Measurements from ENCODE around the gene PDK3. TPM values are rescaled to one million over a fixed set of nuclear protein-coding genes. Genes with fewer than 3 reads are reported as not detected.

The PDK3 gene
- total RNA-seq, 1 donor from 2014 or later, result 43.7 TPM

DNA sequence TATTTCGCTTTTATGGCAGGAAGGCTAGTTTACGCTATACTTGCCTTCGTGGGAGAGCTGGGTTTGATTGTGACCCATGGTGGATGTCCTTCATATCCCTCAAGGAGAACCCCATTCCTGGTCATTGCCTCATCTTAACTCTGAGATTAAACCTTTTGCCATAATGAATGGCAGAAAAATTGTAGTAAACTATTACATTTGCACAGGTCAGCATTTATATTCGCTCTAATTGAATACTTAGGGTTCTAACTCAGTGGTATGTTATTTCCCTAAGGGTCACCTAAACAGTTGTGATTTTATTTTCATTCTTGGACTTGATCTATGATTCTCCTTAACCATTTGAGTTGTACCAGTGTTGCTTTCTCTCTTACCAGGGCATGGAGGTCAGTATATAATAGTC, 13.4 kb downstream of the PDK3 start:
- TF ChIP-seq, protein P1, sequence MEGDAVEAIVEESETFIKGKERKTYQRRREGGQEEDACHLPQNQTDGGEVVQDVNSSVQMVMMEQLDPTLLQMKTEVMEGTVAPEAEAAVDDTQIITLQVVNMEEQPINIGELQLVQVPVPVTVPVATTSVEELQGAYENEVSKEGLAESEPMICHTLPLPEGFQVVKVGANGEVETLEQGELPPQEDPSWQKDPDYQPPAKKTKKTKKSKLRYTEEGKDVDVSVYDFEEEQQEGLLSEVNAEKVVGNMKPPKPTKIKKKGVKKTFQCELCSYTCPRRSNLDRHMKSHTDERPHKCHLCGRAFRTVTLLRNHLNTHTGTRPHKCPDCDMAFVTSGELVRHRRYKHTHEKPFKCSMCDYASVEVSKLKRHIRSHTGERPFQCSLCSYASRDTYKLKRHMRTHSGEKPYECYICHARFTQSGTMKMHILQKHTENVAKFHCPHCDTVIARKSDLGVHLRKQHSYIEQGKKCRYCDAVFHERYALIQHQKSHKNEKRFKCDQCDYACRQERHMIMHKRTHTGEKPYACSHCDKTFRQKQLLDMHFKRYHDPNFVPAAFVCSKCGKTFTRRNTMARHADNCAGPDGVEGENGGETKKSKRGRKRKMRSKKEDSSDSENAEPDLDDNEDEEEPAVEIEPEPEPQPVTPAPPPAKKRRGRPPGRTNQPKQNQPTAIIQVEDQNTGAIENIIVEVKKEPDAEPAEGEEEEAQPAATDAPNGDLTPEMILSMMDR (IDR thresholded peaks at IDR 0.05; ENCODE audit: unreplicated experiment), result no peak
- Mint-ChIP-seq H3K4me3 (ENCODE audit: low read depth) (no peak overlapping the region), H3K4me1 (ENCODE audit: low read depth) (peaks cover 4% of the 10 kb centered on the region), H3K27ac (no peak overlapping the region), H3K27me3 (no peaks in the 10 kb centered on the region), H3K9me3 (ENCODE audit: low read depth) (peaks cover 5% of the 10 kb centered on the region), H3K36me3 (ENCODE audit: insufficient read depth) (peaks cover 3% of the 10 kb centered on the region)
- no peak for DNase-seq (ENCODE audit: low spot score, unreplicated experiment)

DNA sequence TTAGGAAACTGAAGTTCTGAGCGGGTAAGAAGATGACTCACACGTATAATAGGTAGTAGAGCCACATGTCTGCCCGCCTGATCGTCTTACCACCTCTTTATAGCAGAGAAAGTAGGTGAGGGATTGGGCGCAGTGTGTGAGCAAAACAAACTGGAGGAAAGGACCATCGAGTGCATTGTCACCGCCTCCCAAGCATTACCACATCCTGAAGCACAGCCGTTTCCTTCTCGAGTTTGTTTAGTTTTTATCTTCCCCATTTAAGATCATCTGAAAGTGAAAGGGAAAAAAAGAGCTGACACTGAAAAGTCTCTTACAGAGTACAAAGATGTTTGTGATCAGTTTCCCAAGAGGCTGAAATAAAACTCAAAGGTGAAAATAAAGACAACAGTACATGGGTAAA, 14.8 kb downstream of the PDK3 start:
- TF ChIP-seq, protein P1 (IDR thresholded peaks at IDR 0.05; ENCODE audit: unreplicated experiment), result no peak
- Mint-ChIP-seq H3K4me1 (ENCODE audit: low read depth) (peaks cover 4% of the 10 kb centered on the region), H3K9me3 (ENCODE audit: low read depth) (peaks cover 5% of the 10 kb centered on the region), H3K27me3 (no peaks in the 10 kb centered on the region), H3K4me3 (ENCODE audit: low read depth) (no peak overlapping the region), H3K27ac (no peak overlapping the region), H3K36me3 (ENCODE audit: insufficient read depth) (peaks cover 4% of the 10 kb centered on the region)
- DNase-seq (ENCODE audit: low spot score, unreplicated experiment), result no peak

DNA sequence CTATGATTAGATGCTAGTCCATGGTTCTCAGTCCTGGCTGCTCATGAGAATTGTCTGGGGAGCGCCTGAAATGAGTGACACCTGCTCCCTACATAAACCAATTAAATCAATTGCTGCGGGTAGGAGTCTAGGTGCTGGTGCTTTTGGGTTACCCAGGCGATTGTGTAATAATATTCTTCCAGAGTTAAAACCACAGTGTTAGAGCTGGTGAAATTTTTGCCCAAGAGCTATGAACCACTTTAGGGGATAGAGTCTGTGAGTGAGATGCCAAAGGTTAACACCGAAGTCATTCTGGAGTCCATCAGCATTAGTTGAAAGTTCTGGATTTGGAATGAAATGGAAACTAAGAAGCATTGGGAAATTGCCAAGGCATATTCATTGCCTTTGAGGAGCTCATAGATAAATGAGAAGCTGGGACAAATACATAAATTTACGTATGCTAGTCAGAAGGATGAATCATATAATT, 15.3 kb downstream of the PDK3 start:
- TF ChIP-seq, protein P1 (IDR thresholded peaks at IDR 0.05; ENCODE audit: unreplicated experiment), result no peak
- Mint-ChIP-seq H3K27me3 (no peaks in the 10 kb centered on the region), H3K4me3 (ENCODE audit: low read depth) (no peak overlapping the region), H3K9me3 (ENCODE audit: low read depth) (peaks cover 5% of the 10 kb centered on the region), H3K27ac (no peak overlapping the region), H3K36me3 (ENCODE audit: insufficient read depth) (peaks cover 4% of the 10 kb centered on the region), H3K4me1 (ENCODE audit: low read depth) (peaks cover 3% of the 10 kb centered on the region)
- no peak for DNase-seq (ENCODE audit: low spot score, unreplicated experiment)

DNA sequence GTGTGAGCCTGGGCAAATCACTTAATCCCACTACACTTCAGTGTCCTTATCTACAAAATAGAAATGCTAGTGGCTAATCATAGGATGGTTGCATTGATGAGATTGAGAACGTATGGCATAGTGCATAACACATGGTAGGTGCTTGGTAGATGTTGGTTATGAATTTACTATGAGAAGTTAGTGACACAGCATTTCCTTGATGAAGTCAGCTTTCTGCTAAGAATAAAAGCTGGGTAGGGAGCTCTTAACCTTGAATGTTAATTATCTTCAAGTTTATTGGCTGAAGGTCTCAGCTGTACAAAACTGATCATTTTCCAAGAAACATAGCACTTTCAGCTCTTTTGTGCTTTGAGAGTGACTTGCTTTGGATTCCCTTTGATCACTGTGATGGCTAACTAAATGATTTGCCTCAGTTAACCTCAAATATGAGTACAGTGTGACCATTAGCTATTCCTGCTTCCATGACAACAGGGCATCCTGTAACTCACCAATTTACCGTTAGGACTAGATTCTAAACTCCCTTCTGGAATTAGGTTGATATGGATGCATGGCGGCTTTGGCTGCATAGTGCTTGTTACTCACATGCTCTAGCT, 17.8 kb downstream of the PDK3 start:
- Mint-ChIP-seq H3K9me3 (ENCODE audit: low read depth) (peaks cover 5% of the 10 kb centered on the region), H3K4me1 (ENCODE audit: low read depth) (peaks cover 2% of the 10 kb centered on the region)
- TF ChIP-seq, protein P1 (IDR thresholded peaks at IDR 0.05; ENCODE audit: unreplicated experiment), result no peak

DNA sequence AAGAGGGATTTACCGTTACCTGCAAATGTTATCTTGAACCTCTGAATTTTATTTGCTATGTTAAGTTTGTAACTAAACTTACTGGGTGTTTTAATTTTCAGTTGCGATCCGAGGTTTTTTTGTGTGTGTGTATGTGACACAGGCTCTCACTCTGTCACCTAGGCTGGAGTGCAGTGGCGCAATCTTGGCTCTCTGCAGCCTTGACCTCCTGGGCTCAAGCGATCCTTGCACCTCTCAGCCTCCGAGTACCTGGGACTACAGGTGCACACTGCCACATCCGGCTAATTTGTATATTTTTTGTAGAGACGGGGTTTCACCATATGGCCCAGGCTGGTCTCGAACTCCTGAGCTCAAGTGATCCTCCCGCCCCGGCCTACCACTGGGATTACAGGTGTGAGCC, 18.5 kb downstream of the PDK3 start:
- H3K4me1 Mint-ChIP-seq (ENCODE audit: low read depth), result peaks cover 2% of the 10 kb centered on the region
- no peaks in the 10 kb centered on the region for H3K27me3 Mint-ChIP-seq

More for the DNA sequence above, 17.8 kb downstream of the PDK3 start:
- Mint-ChIP-seq H3K27ac (peak overlapping the region; percentile 10), H3K27me3 (no peaks in the 10 kb centered on the region), H3K36me3 (ENCODE audit: insufficient read depth) (peaks cover 8% of the 10 kb centered on the region), H3K4me3 (ENCODE audit: low read depth) (no peak overlapping the region)
- DNase-seq (ENCODE audit: low spot score, unreplicated experiment), result no peak

More for the DNA sequence above, 18.5 kb downstream of the PDK3 start:
- H3K9me3 Mint-ChIP-seq (ENCODE audit: low read depth), result peaks cover 5% of the 10 kb centered on the region
- DNase-seq (ENCODE audit: low spot score, unreplicated experiment), result no peak
- peaks cover 8% of the 10 kb centered on the region for H3K36me3 Mint-ChIP-seq (ENCODE audit: insufficient read depth)
- TF ChIP-seq, protein P1 (IDR thresholded peaks at IDR 0.05; ENCODE audit: unreplicated experiment), result no peak
- H3K27ac Mint-ChIP-seq, result no peak overlapping the region
- H3K4me3 Mint-ChIP-seq (ENCODE audit: low read depth), result no peak overlapping the region

Measured in progenitor cell of endocrine pancreas (in vitro differentiated cells).